GM19452 (cell line): ENCODE measurements around the gene NDUFS8.
A peak's percentile ranks its signal among the peaks of the same experiment; 100 is the strongest.
"Not testable (repeated sequence)": the region's sequence is repeated elsewhere in the genome, so short reads cannot be mapped to it uniquely, and the experiment has no call there.

ENCODE experiments used
- ATAC-seq: cut with Tn5 transposase; IDR thresholded peaks from one replicate; pipeline ENCODE4 v1.9.1; 2021; ENCODE audit not compliant: unreplicated experiment

NDUFS8 gene

GRCh38 chr11:68030318-68031143 lies at the start of gene NDUFS8:
TSS of gene NDUFS8 (plus strand) at chr11:68030681. CDS start at chr11:68032152, 1,471 bp downstream.
- ATAC-seq, result peak; percentile 92

GRCh38 chr11:67981226-67981625 lies 49.3 kb upstream of the NDUFS8 start:
- ATAC-seq, result not testable (repeated sequence)

GRCh38 chr11:67982255-67982857 lies 48.1 kb upstream of the NDUFS8 start:
- ATAC-seq, result not testable (repeated sequence)

- ATAC-seq, result no peak
Observed at GRCh38 chr11:67983951-67984350, 46.5 kb upstream of the NDUFS8 start.

GRCh38 chr11:67985302-67985701 lies 45.2 kb upstream of the NDUFS8 start:
- ATAC-seq, result not testable (repeated sequence)

- ATAC-seq, result not testable (repeated sequence)
Observed at GRCh38 chr11:67990546-67991346, 39.7 kb upstream of the NDUFS8 start.

- ATAC-seq, result not testable (repeated sequence)
Observed at GRCh38 chr11:67991347-67992121, 38.9 kb upstream of the NDUFS8 start.

- not testable (repeated sequence) for ATAC-seq
Observed at GRCh38 chr11:67993821-67994220, 36.7 kb upstream of the NDUFS8 start.

GRCh38 chr11:67994387-67994786 lies 36.1 kb upstream of the NDUFS8 start:
- ATAC-seq, result not testable (repeated sequence)

GRCh38 chr11:67995129-67995528 lies 35.4 kb upstream of the NDUFS8 start:
- ATAC-seq, result not testable (repeated sequence)

- ATAC-seq, result not testable (repeated sequence)
Observed at GRCh38 chr11:67995579-67995978, 34.9 kb upstream of the NDUFS8 start.

- no peak for ATAC-seq
Observed at GRCh38 chr11:67996051-67996450, 34.4 kb upstream of the NDUFS8 start.

- ATAC-seq, result no peak
Observed at GRCh38 chr11:67996622-67997474, 33.6 kb upstream of the NDUFS8 start.

- ATAC-seq, result no peak
Observed at GRCh38 chr11:67997475-67997921, 33.0 kb upstream of the NDUFS8 start.

GRCh38 chr11:67998150-67999045 lies 32.1 kb upstream of the NDUFS8 start:
- no peak for ATAC-seq

GRCh38 chr11:67999201-67999629 lies 31.3 kb upstream of the NDUFS8 start:
- ATAC-seq, result no peak

- ATAC-seq, result no peak
Observed at GRCh38 chr11:67999704-68000103, 30.8 kb upstream of the NDUFS8 start.

- ATAC-seq, result peak; percentile 6
Observed at GRCh38 chr11:68002575-68002937, 27.9 kb upstream of the NDUFS8 start.
